NCI-H226 (cell line): ENCODE data around the gene ABR.
A peak's percentile ranks its signal among the peaks of the same experiment; 100 is the strongest.

Experiments
- DNase-seq: peaks from one replicate; pipeline ENCODE4 v3.0.0-alpha.2; 2015

ABR gene

GRCh38 chr17:1179818-1180742 is at the start of gene ABR:
Gene ABR (minus strand): TSS chr17:1179981. CDS start chr17:1179727, 254 bp downstream.
- DNase-seq = no peak

DNA sequence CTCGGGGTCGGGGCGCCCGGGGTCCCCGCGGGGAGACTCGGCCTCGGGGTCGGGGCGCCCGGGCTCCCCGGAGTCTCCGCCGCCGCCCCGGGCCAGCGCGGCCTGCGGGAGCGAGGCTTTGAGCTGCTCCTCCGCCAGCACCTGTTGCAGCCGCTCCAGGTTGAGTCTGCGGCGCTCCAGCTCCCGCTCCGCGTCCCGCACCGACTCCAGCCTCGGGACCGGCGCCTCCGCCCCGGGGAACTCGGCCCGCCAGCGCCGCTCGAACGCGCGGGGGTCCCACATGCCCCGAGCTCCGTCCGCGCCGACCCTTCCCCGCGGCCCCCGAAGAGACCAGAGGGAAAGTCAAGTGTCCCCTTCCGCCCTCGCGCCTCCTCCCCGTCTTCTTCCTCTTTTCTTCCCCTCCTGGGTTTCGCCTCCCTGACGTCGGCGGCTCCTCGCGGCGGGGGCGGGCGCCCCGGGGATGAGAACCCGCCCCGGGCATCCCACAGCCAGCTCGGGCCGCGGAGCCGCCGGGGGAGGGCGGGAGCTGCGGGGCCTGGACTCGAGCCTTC is 49.6 kb upstream of the ABR start:
- DNase-seq = peak; percentile 77

DNA sequence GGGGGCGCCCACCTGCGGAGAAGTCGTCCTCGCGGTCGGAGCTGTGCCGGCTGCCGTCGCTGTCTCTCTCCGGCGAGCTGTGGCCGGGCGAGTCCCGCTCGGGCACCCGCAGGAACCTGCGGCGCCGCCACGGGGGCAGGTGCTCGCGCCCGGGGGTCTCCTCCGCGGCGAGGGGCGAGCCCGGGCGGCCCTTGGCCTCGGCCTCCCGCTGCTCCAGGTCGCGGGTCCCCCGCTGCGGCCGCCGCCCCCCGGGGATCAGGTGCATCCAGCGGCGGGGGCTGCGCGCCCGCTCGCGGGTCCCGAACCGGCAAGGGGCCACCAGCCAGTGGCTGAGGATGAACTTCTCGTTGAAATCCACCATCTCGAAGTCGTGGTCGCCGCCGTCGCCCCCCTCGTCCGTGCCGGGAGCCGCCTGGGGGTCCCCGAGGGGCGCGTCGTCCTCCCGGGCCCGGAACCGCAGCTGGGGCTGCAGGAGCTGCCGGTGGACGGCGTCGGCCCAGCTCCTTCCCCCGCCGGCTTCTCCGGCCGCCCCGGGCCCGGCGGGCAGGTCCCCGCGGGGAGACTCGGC is 49.1 kb upstream of the ABR start:
- DNase-seq = no peak

- no peak for DNase-seq
Observed at GRCh38 chr17:1227917-1228780, 48.4 kb upstream of the ABR start.

- no peak for DNase-seq
Observed at GRCh38 chr17:1227365-1227764, 47.6 kb upstream of the ABR start.

DNA sequence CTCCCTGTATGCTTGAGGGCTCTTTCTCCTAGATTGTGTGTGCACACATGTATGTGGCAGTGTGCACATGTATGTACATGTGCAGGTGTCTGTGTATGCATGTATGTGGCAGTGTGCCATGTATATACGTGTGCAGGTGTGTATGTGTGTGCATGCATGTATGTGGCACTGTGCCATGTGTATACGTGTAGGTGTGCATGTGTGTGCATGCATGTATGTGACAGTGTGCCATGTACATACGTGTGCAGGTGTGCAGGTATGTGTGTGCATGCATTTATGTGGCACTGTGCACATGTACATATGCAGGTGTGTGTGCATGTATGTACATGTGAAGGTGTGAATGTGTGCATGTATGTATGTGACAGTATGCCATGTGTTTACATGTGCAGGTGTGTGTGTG is 46.5 kb upstream of the ABR start:
- no peak for DNase-seq

GRCh38 chr17:1224330-1224729 is 44.5 kb upstream of the ABR start:
- DNase-seq = no peak

GRCh38 chr17:1223662-1224061 is 43.9 kb upstream of the ABR start:
- no peak for DNase-seq

DNA sequence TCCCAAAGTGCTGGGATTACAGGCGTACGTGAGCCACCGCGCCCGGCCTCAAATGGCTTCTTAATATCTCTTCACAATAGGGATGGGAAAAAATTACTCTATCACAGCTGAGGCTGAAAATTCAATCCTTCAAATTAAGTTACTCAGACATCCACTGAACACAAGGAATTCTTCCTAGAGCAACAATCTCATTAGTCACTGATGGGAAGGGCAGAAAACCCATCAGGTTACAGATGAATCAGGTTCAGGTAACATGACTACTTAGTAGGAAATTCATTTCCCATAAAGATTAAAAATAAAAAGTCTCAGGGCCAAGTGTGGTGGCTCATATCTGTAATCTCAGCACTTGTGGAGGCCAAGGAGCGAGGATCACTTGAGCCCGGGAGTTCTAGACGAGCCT is 42.5 kb upstream of the ABR start:
- peak; percentile 77 for DNase-seq

DNA sequence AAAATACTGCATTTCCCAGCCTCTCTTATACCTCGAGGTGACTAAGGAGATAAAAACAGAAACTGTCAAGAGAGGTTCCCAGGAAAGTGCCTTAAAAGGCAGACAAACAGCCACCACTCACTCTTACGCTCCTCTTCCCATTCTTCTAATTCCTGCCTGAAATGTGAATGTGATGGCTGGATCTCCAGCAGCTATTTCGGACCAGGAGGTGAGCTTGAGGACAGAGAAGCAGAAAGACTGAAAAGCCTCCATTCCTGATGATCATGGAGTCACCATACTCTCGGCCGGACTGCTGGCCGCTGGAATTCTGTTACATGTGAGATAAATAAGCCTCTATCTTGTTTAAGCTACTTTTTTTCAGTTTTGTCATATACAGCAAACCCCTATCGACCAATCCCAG is 41.4 kb upstream of the ABR start:
- no peak for DNase-seq

DNA sequence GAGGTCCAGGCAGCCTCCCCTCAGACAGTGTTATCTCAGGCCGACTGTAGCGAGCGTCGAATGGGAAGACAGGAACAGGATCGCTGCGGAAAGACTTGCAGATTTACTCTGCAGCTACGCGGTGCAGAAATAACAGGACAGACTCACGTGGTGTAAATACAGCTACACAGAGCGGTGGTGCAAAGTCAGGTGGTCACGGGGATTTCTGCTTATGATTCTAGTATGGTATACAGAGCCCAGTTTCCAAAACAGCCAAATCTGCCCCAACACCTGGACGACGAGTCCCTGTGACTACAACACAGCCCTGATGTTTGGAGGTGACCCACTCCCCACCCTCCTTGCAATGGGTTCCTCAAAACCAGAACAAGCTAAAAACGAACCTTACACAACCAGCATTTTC is 40.6 kb upstream of the ABR start:
- no peak for DNase-seq

GRCh38 chr17:1217089-1217385 is 37.3 kb upstream of the ABR start:
- DNase-seq = no peak

GRCh38 chr17:1216217-1217088 is 36.7 kb upstream of the ABR start:
- DNase-seq = no peak

DNA sequence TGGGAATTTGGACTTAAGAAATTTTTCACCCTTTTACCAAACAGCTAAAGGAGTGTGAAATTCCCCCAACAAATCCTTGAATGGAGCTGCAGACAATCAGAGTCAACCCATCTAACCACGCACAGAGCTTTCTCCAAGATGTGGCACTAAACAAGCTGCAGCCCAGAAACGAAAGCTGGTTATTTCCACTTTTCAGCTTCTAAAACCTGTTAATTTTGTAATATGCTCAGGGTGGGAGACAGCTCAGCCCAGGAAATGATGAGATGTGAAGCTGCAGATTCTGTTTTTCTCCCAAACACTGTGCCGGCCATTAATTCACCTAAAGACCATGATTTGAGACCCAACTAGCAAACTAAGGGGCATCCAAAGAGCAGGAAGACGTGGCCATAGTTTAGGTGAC is 33.2 kb upstream of the ABR start:
- no peak for DNase-seq

- DNase-seq = no peak
Observed at GRCh38 chr17:1211287-1211686, 31.5 kb upstream of the ABR start.

GRCh38 chr17:1208966-1209365 is 29.2 kb upstream of the ABR start:
- no peak for DNase-seq

- no peak for DNase-seq
Observed at GRCh38 chr17:1206026-1206777, 26.4 kb upstream of the ABR start.

GRCh38 chr17:1203967-1204291 is 24.1 kb upstream of the ABR start:
- DNase-seq = no peak

GRCh38 chr17:1203111-1203966 is 23.6 kb upstream of the ABR start:
- DNase-seq = no peak

- DNase-seq = no peak
Observed at GRCh38 chr17:1202291-1202690, 22.5 kb upstream of the ABR start.
